BLaER1 treated with 17β-estradiol and CSF1 and Interleukin-3, amounts not matched to agents 10 nM and 100 nM (cell line): Measurements from ENCODE around the gene SKP1.

ENCODE experiments used
- H3K27ac ChIP-seq, 11 experiments: shearing (Covaris generic); formaldehyde crosslinking; 2 replicates each; pipeline ENCODE4 v1.8.1; 2022
- H3K27me3 ChIP-seq, 11 experiments: shearing (Covaris generic); formaldehyde crosslinking; 2 replicates each; pipeline ENCODE4 v1.8.1; 2022
- H3K36me3 ChIP-seq, 11 experiments: shearing (Covaris generic); formaldehyde crosslinking; 2 replicates each; pipeline ENCODE4 v1.8.1; 2022
- H3K4me1 ChIP-seq, 10 experiments: shearing (Covaris generic); formaldehyde crosslinking; 2 replicates each; pipeline ENCODE4 v1.8.1; 2022
- H3K4me2 ChIP-seq, 11 experiments: shearing (Covaris generic); formaldehyde crosslinking; 2 replicates each; pipeline ENCODE4 v1.8.1; 2022
- H3K4me3 ChIP-seq, 10 experiments: shearing (Covaris generic); formaldehyde crosslinking; 2 replicates each; pipeline ENCODE4 v1.8.1; 2022
- H3K9ac ChIP-seq, 11 experiments: shearing (Covaris generic); formaldehyde crosslinking; 2 replicates each; pipeline ENCODE4 v1.8.1; 2022
- H3K9me3 ChIP-seq, 11 experiments: shearing (Covaris generic); formaldehyde crosslinking; replicated peaks in 1 of 11; 2 replicates each; pipeline ENCODE4 v1.8.1; 2022
- H4K20me1 ChIP-seq, 11 experiments: shearing (Covaris generic); formaldehyde crosslinking; 2 replicates each; pipeline ENCODE4 v1.8.1; 2022
- Cebpa-rat ChIP-seq, 11 experiments: shearing (Covaris generic); IDR thresholded peaks; 2 replicates each; pipeline ENCODE4 v1.8.1; 2022

The SKP1 gene

DNA sequence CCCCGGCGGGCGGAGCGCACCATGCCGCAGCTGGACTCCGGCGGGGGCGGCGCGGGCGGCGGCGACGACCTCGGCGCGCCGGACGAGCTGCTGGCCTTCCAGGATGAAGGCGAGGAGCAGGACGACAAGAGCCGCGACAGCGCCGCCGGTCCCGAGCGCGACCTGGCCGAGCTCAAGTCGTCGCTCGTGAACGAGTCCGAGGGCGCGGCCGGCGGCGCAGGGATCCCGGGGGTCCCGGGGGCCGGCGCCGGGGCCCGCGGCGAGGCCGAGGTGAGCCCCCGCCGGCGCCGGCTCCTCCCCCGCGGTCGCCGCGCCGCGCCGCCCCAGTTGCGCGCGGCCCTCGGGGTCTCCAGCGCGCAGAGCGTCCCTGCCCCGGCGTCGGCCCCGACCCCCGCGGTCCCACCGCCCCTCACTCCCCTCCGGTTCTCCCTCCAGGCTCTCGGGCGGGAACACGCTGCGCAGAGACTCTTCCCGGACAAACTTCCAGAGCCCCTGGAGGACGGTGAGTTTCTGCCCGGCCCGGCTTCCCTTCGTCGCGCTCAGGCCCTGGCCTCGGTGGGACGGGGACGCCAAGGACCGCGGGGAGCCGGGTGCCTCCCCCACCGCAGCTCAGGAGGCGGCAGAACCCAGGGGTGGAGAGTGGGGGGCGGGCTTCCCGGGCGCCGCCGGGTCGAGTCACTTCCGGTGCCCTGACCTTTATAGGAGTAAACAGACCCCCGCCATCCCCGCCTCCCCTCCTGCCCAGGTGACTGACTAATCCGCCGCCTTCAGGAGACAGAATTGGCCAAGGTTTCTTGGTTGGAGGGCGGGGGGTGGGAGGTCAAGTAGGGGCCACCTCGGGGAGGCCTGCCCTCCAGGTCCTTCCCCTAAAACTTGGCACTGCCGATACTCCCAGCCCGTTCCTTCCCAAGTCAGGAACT lies 61.6 kb downstream of the SKP1 start:
- no peak overlapping the region for H3K27ac ChIP-seq
- peak overlapping the region; percentile 94 to 100 (median 99) for H3K4me2 ChIP-seq
- H4K20me1 ChIP-seq: peaks cover 0 to 69% (median 53%) of the 10 kb centered on the region in 11 experiments; a peak in 19 of 22 replicates
- H3K4me3 ChIP-seq: peak overlapping the region; percentile 59 to 80 (median 69)
- H3K27me3 ChIP-seq: peaks cover 88 to 100% (median 99%) of the 10 kb centered on the region in 11 experiments
- H3K36me3 ChIP-seq: no peaks in the 10 kb centered on the region
- peaks cover 10 to 39% (median 34%) of the 10 kb centered on the region in 10 experiments for H3K4me1 ChIP-seq
- peak overlapping the region; percentile 39 to 75 (median 61); a peak in 20 of 22 replicates for H3K9ac ChIP-seq
- no peak for TF ChIP-seq Cebpa-rat (IDR thresholded peaks at IDR 0.05)
- no peaks in the 10 kb centered on the region for H3K9me3 ChIP-seq

DNA sequence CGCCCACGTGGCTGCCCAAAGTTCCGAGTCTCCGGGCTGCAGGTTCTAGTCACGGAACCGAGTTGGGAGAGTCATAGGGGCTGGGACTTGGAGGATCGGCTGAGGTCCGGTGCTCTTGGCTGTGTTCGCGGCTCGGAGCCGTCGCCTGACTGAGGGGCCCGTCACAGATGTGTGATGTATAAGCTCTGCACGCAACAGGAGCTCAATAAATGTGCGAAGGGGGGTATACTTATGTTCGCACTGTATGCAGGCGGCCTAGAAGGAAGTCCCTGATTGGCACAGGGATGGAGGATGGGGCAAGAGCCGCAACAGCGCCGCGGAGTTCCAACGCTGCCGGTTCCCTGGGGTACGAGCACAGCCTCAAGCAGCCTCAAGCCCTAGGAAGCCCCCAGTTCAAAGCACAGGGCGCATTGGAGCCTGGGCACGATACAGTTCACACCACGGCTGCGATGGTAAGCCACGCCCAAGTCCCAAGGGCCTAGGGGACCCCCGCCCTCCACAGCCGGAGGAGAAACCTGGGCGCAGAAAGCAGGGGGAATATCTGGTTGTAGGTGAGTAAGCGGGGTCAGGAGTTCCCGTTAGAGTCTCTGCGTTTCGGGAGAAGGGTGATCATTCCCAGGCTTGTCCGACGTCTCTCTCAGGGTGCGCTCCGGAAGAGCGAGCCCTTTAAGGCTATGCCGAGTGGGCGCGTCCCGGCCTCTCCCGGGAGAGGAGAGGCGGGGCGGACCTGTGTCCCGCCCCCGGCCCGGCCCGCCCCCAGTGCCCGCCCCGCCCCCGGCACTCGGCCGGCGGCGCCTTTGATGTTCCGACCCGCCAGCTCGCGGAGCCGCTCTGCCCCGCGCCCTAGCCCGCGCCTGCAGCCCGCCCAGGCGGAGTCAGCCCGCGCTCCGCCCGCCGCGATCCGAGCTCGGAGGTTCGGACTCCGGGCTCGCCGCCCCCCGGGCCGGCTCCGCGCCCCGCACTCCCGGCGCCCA lies 62.6 kb downstream of the SKP1 start, which contains the start of gene TCF7:
Gene TCF7, plus strand, starts transcription at position 780 of the 974 bp plus-strand sequence. CDS start 226 bp downstream, outside the sequence.
- TF ChIP-seq Cebpa-rat (IDR thresholded peaks at IDR 0.05): no peak
- Histone ChIP-seq H3K27ac (no peak within 1 kb of the TSS), H3K36me3 (no peaks in the 10 kb centered on the region), H3K9me3 (no peaks in the 10 kb centered on the region), H3K27me3 (peaks cover 88 to 96% (median 93%) of the 10 kb centered on the region in 11 experiments), H3K4me3 (peak within 1 kb of the TSS; percentile 59 to 80 (median 69)), H4K20me1 (peaks cover 0 to 60% (median 45%) of the 10 kb centered on the region in 11 experiments; a peak in 19 of 22 replicates), H3K9ac (peak within 1 kb of the TSS; percentile 41 to 75 (median 61); a peak in 20 of 22 replicates), H3K4me1 (peaks cover 10 to 39% (median 34%) of the 10 kb centered on the region in 10 experiments), H3K4me2 (peak within 1 kb of the TSS; percentile 94 to 100 (median 99))

DNA sequence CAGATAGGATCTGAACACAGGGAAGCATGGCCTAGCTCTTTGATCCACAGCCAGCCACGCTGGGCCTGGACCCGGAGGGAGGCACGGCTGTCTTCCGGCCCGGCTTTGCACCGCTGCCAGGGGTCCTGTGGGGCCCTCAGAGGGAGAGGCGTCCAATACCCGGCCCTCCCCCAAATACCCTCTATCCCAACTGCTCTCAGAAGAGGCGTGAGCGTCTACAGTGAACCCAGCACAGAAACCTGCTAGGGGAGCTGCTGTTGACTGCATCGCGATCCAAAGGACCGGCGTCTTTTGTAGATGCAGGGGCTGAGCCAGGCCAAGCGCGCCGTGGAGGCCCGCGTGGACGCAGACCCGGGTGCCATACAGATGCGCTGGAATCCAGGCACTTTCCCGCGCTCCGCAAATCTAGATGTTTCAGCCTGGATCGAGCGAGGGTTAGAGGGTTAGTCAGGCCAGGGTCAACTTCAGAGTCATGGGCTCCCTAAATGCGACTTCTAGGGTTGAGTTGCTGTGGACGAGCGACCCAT lies 63.3 kb downstream of the SKP1 start:
- Histone ChIP-seq H3K9me3 (no peaks in the 10 kb centered on the region), H3K4me3 (peak overlapping the region; percentile 59 to 80 (median 69)), H3K4me1 (peaks cover 10 to 39% (median 34%) of the 10 kb centered on the region in 10 experiments), H3K27me3 (peaks cover 82 to 88% (median 86%) of the 10 kb centered on the region in 11 experiments), H3K36me3 (no peaks in the 10 kb centered on the region), H4K20me1 (peaks cover 0 to 52% (median 45%) of the 10 kb centered on the region in 11 experiments; a peak in 19 of 22 replicates), H3K27ac (no peak overlapping the region), H3K9ac (peak overlapping the region in 5 of 11 experiments; percentile 39 to 69 (median 53); a peak in 4 of 22 replicates), H3K4me2 (peak overlapping the region; percentile 94 to 100 (median 99))
- no peak for TF ChIP-seq Cebpa-rat (IDR thresholded peaks at IDR 0.05)

DNA sequence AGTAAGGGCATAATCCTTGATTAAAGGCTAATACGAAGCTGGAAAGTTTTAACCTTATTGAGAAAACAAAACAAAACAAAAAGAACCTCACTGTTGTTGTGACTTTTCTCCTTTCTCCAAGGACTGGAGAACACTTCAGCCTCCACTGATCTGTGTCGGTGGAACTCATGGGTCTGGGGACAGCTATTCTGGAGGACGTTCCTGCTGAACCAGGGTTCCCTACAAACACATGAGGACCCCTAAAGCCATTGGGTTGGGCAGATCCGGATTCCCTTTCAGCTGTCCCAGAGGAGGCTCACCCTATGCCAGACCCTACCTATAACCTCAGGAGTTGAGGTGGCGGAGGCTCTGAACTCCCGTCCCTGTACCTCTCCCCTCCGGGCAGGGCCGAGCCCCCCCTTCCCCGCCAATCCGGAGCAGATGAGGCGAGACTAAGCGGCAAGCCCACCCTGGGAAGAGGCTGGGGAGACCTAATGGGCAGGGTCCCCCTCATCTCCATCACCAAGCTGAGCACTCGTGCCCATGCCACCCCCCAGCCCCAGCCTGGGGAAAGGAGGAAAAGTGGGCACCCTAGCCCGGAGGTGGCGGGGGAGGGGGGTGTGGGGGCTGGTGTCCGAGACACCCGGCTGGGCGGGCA lies 63.9 kb downstream of the SKP1 start:
- TF ChIP-seq Cebpa-rat (IDR thresholded peaks at IDR 0.05): no peak
- peak overlapping the region in 2 of 11 experiments; percentile 99; a peak in 1 of 22 replicates for H3K4me2 ChIP-seq
- H3K4me1 ChIP-seq: peaks cover 10 to 39% (median 34%) of the 10 kb centered on the region in 10 experiments
- no peak overlapping the region for H3K4me3 ChIP-seq
- no peaks in the 10 kb centered on the region for H3K9me3 ChIP-seq
- H3K27me3 ChIP-seq: peaks cover 76 to 82% (median 80%) of the 10 kb centered on the region in 11 experiments
- no peak overlapping the region for H3K27ac ChIP-seq
- H3K36me3 ChIP-seq: no peaks in the 10 kb centered on the region
- H3K9ac ChIP-seq: no peak overlapping the region
- peaks cover 0 to 47% (median 41%) of the 10 kb centered on the region in 11 experiments; a peak in 19 of 22 replicates for H4K20me1 ChIP-seq

DNA sequence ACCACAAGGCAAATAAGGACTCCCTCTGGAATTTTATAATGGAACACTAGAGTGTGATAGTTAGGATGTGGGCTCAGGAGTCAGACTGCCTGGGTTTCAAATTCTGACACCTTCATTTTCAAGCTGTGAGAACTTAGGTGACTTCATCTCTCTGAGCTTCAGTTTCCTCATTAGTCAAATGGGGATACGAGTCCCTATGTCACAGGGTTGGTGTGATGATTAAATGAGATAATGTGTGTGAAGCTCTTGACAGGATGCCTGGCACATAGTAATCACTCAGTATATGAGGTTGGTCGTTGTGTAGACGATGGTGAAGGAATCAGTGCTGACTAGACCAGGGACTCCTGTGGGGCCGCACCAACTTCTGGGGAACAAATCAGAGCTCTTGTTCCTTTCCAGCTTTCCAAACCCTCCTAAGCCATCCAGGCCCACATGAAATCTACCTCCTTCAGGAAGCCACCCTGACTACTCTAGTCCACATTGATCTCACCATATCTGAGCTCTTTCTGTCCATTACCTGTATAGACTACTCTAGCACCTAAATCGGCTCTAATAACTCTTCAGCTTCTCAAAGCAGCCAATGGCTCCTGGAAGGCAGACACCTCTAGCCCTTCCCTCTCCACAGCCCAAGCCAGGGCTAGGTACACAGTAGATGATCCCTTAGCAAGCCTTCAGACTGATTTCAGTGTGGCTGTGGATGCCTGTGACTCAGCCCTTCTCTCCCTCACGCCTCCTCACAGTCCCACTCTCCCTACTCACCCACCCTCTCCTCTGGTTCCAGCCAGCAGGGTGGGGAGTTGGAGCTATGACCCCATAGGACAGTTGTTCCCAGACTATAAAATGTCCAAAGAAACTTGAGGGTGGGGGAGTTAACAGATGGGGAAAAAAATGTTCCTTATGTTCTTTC lies 64.8 kb downstream of the SKP1 start:
- H3K4me3 ChIP-seq: no peak overlapping the region
- no peak overlapping the region for H3K27ac ChIP-seq
- H3K4me1 ChIP-seq: peaks cover 10 to 39% (median 34%) of the 10 kb centered on the region in 10 experiments
- no peak overlapping the region for H3K9ac ChIP-seq
- peaks cover 0 to 39% (median 33%) of the 10 kb centered on the region in 11 experiments; a peak in 19 of 22 replicates for H4K20me1 ChIP-seq
- TF ChIP-seq Cebpa-rat (IDR thresholded peaks at IDR 0.05): no peak
- H3K4me2 ChIP-seq: no peak overlapping the region
- peaks cover 67 to 74% (median 72%) of the 10 kb centered on the region in 11 experiments for H3K27me3 ChIP-seq
- no peaks in the 10 kb centered on the region for H3K36me3 ChIP-seq
- H3K9me3 ChIP-seq: no peaks in the 10 kb centered on the region

DNA sequence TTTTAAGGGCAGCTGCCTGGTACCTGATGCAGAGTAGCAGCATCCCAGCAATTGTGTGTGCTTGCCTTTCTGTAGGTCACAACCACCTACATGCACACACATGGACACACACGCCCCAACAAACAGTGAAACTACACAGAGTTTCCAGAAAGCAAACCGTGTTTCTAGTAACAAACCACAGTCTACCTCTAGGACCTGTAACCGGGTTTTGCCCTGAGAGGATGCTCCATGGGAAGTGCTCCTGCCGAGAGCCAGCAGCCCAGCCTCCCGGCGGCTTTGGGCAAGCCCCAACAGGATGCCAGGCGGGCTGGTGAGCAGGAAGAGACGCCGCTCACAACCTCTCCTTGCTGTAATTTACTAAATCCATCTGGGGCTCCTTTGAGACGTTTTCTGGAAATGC lies 66.4 kb downstream of the SKP1 start:
- TF ChIP-seq Cebpa-rat (IDR thresholded peaks at IDR 0.05): no peak
- no peak overlapping the region for H3K4me3 ChIP-seq
- no peaks in the 10 kb centered on the region for H3K36me3 ChIP-seq
- H3K9me3 ChIP-seq: no peaks in the 10 kb centered on the region
- H3K27ac ChIP-seq: no peak overlapping the region
- peak overlapping the region; percentile 10 to 52 (median 35); a peak in 19 of 22 replicates for H3K4me2 ChIP-seq
- H4K20me1 ChIP-seq: peaks cover 0 to 23% (median 17%) of the 10 kb centered on the region in 11 experiments; a peak in 19 of 22 replicates
- no peak overlapping the region for H3K9ac ChIP-seq
- H3K27me3 ChIP-seq: peaks cover 51 to 58% (median 56%) of the 10 kb centered on the region in 11 experiments
- H3K4me1 ChIP-seq: peaks cover 10 to 29% (median 26%) of the 10 kb centered on the region in 10 experiments

DNA sequence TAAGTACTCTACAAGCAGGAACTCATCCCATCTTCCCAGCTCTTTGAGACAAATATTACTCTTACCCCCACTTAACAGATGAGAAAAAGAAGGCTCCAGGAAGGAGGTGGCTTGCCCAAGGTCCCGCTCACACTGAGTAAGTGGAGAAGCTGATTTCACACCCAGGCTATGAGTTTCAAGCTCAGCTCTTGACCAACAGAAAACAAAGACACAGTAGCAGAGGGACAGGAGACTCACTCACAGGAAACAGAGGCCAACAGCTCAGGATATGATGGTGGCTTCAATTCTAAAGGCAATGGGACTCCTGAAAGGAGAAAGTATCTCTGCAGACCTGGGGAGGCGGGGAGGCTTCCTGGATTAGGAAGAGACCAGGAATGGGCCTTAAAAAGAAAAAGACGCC lies 69.0 kb downstream of the SKP1 start:
- Histone ChIP-seq H3K27me3 (peaks cover 25 to 32% (median 30%) of the 10 kb centered on the region in 11 experiments), H3K36me3 (no peaks in the 10 kb centered on the region), H4K20me1 (peaks cover 0 to 5% (median 0%) of the 10 kb centered on the region in 11 experiments; a peak in 3 of 22 replicates), H3K9ac (no peak overlapping the region), H3K27ac (no peak overlapping the region), H3K9me3 (no peaks in the 10 kb centered on the region), H3K4me3 (no peak overlapping the region), H3K4me1 (peaks cover 6 to 22% (median 20%) of the 10 kb centered on the region in 10 experiments; a peak in 18 of 20 replicates), H3K4me2 (no peak overlapping the region)
- no peak for TF ChIP-seq Cebpa-rat (IDR thresholded peaks at IDR 0.05)
